ENCODE measurements around the gene OTOF.

DNA sequence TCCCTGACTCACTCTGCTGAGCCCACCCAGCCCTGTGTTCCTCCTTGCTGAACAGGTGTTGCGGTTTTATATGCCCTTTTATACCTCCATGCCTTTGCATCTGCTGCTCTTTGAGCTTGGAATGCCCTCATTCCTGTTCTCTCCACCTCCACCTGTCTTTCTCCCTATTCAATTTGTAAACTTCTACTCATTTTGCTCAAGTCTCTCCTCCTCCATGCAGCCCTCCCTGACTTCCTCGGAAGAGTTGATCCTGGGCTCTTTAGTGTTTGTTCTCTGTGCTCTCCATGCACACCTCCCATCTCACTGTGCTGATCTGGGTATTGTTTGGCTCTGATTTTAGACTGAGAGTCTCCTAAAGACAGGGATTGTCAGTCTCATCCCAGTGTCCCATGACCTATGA lies 7.2 kb upstream of the OTOF start:
- TF ChIP-seq, protein P1, sequence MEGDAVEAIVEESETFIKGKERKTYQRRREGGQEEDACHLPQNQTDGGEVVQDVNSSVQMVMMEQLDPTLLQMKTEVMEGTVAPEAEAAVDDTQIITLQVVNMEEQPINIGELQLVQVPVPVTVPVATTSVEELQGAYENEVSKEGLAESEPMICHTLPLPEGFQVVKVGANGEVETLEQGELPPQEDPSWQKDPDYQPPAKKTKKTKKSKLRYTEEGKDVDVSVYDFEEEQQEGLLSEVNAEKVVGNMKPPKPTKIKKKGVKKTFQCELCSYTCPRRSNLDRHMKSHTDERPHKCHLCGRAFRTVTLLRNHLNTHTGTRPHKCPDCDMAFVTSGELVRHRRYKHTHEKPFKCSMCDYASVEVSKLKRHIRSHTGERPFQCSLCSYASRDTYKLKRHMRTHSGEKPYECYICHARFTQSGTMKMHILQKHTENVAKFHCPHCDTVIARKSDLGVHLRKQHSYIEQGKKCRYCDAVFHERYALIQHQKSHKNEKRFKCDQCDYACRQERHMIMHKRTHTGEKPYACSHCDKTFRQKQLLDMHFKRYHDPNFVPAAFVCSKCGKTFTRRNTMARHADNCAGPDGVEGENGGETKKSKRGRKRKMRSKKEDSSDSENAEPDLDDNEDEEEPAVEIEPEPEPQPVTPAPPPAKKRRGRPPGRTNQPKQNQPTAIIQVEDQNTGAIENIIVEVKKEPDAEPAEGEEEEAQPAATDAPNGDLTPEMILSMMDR (IDR thresholded peaks at IDR 0.05; ENCODE audit: low read length) = no peak
- TF ChIP-seq EZH2 (optimal IDR thresholded peaks at IDR 0.05; ENCODE audit: low read depth, low read length) (no peak), EZH2phosphoT487 (IDR thresholded peaks at IDR 0.05; ENCODE audit: low read length) (no peak)

Measured in MM.1S (cell line).